IPS-NIHi7 (cell line): ENCODE results near the gene ZNF579.

ENCODE experiments used
- DNase-seq: peaks from one replicate; pipeline ENCODE4 v3.0.0; 2012; ENCODE audit warnings: mixed read lengths; ENCODE audit errors: extremely low spot score

ZNF579 gene

GRCh38 chr19:55567708-55568328, 12.8 kb downstream of the ZNF579 start:
- no peak for DNase-seq

- peak; percentile 6 for DNase-seq
These were observed 13.8 kb downstream of the ZNF579 start for GRCh38 chr19:55566823-55567222.

GRCh38 chr19:55563261-55563690, 17.4 kb downstream of the ZNF579 start:
- peak; percentile 12 for DNase-seq

- no peak for DNase-seq
These were observed 21.0 kb downstream of the ZNF579 start for GRCh38 chr19:55559684-55560083.

GRCh38 chr19:55554741-55555152, 25.9 kb downstream of the ZNF579 start:
- DNase-seq, result no peak

- DNase-seq, result no peak
These were observed 26.3 kb downstream of the ZNF579 start for GRCh38 chr19:55554302-55554701.

GRCh38 chr19:55553217-55554182, 27.1 kb downstream of the ZNF579 start:
- no peak for DNase-seq

- DNase-seq, result no peak
These were observed 28.0 kb downstream of the ZNF579 start for GRCh38 chr19:55552620-55553019.

GRCh38 chr19:55552206-55552605, 28.4 kb downstream of the ZNF579 start:
- DNase-seq, result no peak

- no peak for DNase-seq
These were observed 30.4 kb downstream of the ZNF579 start for GRCh38 chr19:55550321-55550650.

GRCh38 chr19:55549500-55550320, 30.9 kb downstream of the ZNF579 start:
- peak; percentile 66 for DNase-seq

- DNase-seq, result no peak
These were observed 33.6 kb downstream of the ZNF579 start for GRCh38 chr19:55546822-55547614.

GRCh38 chr19:55546011-55546410, 34.6 kb downstream of the ZNF579 start:
- no peak for DNase-seq

- DNase-seq, result no peak
These were observed 35.2 kb downstream of the ZNF579 start, which contains the start of gene SBK3 for GRCh38 chr19:55545443-55545842. SBK3 (minus strand) TSS chr19:55545543; CDS start chr19:55545543, 0 bp downstream.

GRCh38 chr19:55544776-55545439, 35.7 kb downstream of the ZNF579 start:
- no peak for DNase-seq

GRCh38 chr19:55544014-55544413, 36.6 kb downstream of the ZNF579 start:
- DNase-seq, result no peak

- no peak for DNase-seq
These were observed 37.1 kb downstream of the ZNF579 start for GRCh38 chr19:55543567-55543966.

GRCh38 chr19:55542292-55542855, 38.3 kb downstream of the ZNF579 start:
- no peak for DNase-seq

GRCh38 chr19:55541091-55541490, 39.6 kb downstream of the ZNF579 start:
- DNase-seq, result no peak

GRCh38 chr19:55540619-55541018, 40.0 kb downstream of the ZNF579 start:
- DNase-seq, result no peak
